Spleen (tissue), 11 donors: ENCODE results near the gene FAM107B. TPM values are rescaled to one million over a fixed set of nuclear protein-coding genes. Genes with fewer than 3 reads are reported as not detected.

Experiments used
- DNase-seq: peaks from one replicate; pipeline ENCODE4 v3.0.0-alpha.2; 2020
- H3K27ac ChIP-seq, 8 donors: fragments of 200-600 bp; sonication (generic) in 7 of 8; 1 replicate in 4 of 8; 2 replicates in 4 of 8; pipeline versions ENCODE4 v1.5.0 to v1.8.0; 2016 to 2021; ENCODE audit warnings: inconsistent platforms in 4 of 8, mild to moderate bottlenecking in 4 of 8, moderate library complexity in 1 of 8
- H3K27me3 ChIP-seq, 7 donors: fragments of 200-600 bp; sonication (generic) in 6 of 7; replicated peaks in 1 of 7; 1 replicate in 4 of 7; 2 replicates in 3 of 7; pipeline versions ENCODE4 v1.5.0 to v1.8.0; 2016 to 2021; ENCODE audit warnings: inconsistent platforms in 3 of 7, mild to moderate bottlenecking in 1 of 7
- H3K36me3 ChIP-seq, 6 donors: fragments of 200-600 bp; sonication (generic) in 5 of 6; 1 replicate in 4 of 6; 2 replicates in 2 of 6; pipeline versions ENCODE4 v1.5.0 to v1.8.0; 2016 to 2021; ENCODE audit warnings: inconsistent platforms in 2 of 6
- H3K4me1 ChIP-seq, 6 donors: fragments of 200-600 bp; sonication (generic) in 5 of 6; 1 replicate in 3 of 6; 2 replicates in 3 of 6; pipeline versions ENCODE4 v1.5.0 to v1.8.0; 2016 to 2021; ENCODE audit warnings: inconsistent platforms in 3 of 6
- H3K4me3 ChIP-seq, 8 donors: fragments of 200-600 bp; sonication (generic) in 7 of 8; 1 replicate in 4 of 8; 2 replicates in 4 of 8; pipeline versions ENCODE4 v1.5.0 to v1.8.0; 2016 to 2021; ENCODE audit warnings: inconsistent platforms in 4 of 8, mild to moderate bottlenecking in 4 of 8, moderate library complexity in 2 of 8
- H3K9me3 ChIP-seq, 8 donors: fragments of 200-600 bp; sonication (generic) in 7 of 8; 1 replicate in 4 of 8; 2 replicates in 4 of 8; pipeline versions ENCODE4 v1.5.0 to v1.8.0; 2016 to 2021; ENCODE audit warnings: inconsistent platforms in 4 of 8
- CTCF ChIP-seq, 11 experiments: fragments of 200-600 bp in 7 of 11; fragments of 450-650 bp in 4 of 11; sonication (generic) in 4 of 11; IDR thresholded peaks in 8 of 11; conservative IDR thresholded peaks in 3 of 11; 1 replicate in 7 of 11; 2 replicates in 4 of 11; pipeline versions ENCODE4 v1.4.0 to v1.8.0; 2016 to 2021; ENCODE audit warnings: antibody characterized with exemption in 11 of 11, inconsistent platforms in 4 of 11, mild to moderate bottlenecking in 1 of 11
- POLR2A ChIP-seq, 3 donors: fragments of 450-650 bp; IDR thresholded peaks; one replicate each; pipeline ENCODE4 v1.5.1; 2017; ENCODE audit warnings: antibody characterized with exemption in 3 of 3, mild to moderate bottlenecking in 1 of 3
- POLR2AphosphoS5 ChIP-seq, 3 donors: sonication (generic); formaldehyde crosslinking; IDR thresholded peaks; one replicate each; pipeline ENCODE4 v1.5.1; 2017; ENCODE audit warnings: antibody characterized with exemption in 3 of 3
- WGBS, 5 donors: extraction: QIAGEN DNeasy Blood & Tissue Kit in 3 of 5; methylation state at CpG; one replicate each; pipeline versions ENCODE4 v1.1.5 to v1.1.7; 2013 to 2018; 5-methylcytosine and 5-hydroxymethylcytosine counted together
- intact Hi-C: fragments of 100-400 bp; cut with DNase I; formaldehyde crosslinking; loops from one replicate; pipeline ENCODE4 v1.15.0; 2023; ENCODE audit warnings: low total_unique reads
- polyA plus RNA-seq, 3 donors: library from polyadenylated mRNA; stranded (reverse); fragments of 200-250 nt; gene quantifications; one replicate each; pipeline ENCODE4 v1.2.1, GENCODE V29; 2013
- total RNA-seq, 7 donors: library from RNA; depleted of rRNA in 3 of 7; stranded (reverse); fragments of >200 nt in 3 of 7; fragmentation: NEBNext Ultra II Directional in 4 of 7; extraction: Animal tissue kit (Norgen Biotek cat#: 25700) in 4 of 7; gene quantifications; one replicate each; pipeline versions ENCODE4 v1.1.0 to v1.2.1, GENCODE V29; 2016 to 2021
- donor health status: healthy with polysubstance abuse.
- donor health status: DM: no; HTN: no; CAD: no; lungs with moderate emphysema.
- donor health status: DM: no; HTN: no; CAD: no.
- donor health status: Bipolar disorder and iron deficiency.
- donor health status: healthy.
- donor health status: DM: no; HTN: no; CAD: no.
- donor health status: DM: yes; HTN: yes; CAD: no.

FAM107B gene
- total and polyA plus RNA-seq, 10 donors, result 40.1 to 115 (median 75.5) TPM

GRCh38 chr10:14749070-14749809, 25.5 kb downstream of the FAM107B start:
- intact Hi-C loops, result no loop called here
- TF ChIP-seq POLR2A (IDR thresholded peaks at IDR 0.05) (no peak), POLR2AphosphoS5 (IDR thresholded peaks at IDR 0.05) (peak in 2 of 3 donors; percentile 55 to 64)
- whole genome bisulfite sequencing, 5 donors, result 51 to 66% (median 57%) methylated on average over 10 of the region's 10 CpGs
- H3K36me3 ChIP-seq, result no peaks in the 10 kb centered on the region
- H3K27ac ChIP-seq, result peak overlapping the region in 5 of 8 donors; percentile 1 to 74 (median 50)
- H3K4me3 ChIP-seq, result no peak overlapping the region
- peaks cover 19 to 45% (median 41%) of the 10 kb centered on the region in 6 donors for H3K4me1 ChIP-seq
- H3K9me3 ChIP-seq, result no peaks in the 10 kb centered on the region
- peak; percentile 86 for DNase-seq
- H3K27me3 ChIP-seq, result no peaks in the 10 kb centered on the region

GRCh38 chr10:14748441-14748840, 26.3 kb downstream of the FAM107B start:
- no peak overlapping the region for H3K4me3 ChIP-seq
- DNase-seq, result no peak
- no peaks in the 10 kb centered on the region for H3K27me3 ChIP-seq
- WGBS, 5 donors, result 61 to 82% (median 79%) methylated on average over 2 to 3 of the region's 3 CpGs
- no peak for TF ChIP-seq POLR2A (IDR thresholded peaks at IDR 0.05)
- TF ChIP-seq CTCF (IDR thresholded peaks at IDR 0.05 in 8 of 11, conservative IDR thresholded peaks at IDR 0.05 in 3 of 11), result no peak
- no peak for TF ChIP-seq POLR2AphosphoS5 (IDR thresholded peaks at IDR 0.05)
- H3K36me3 ChIP-seq, result no peaks in the 10 kb centered on the region
- H3K4me1 ChIP-seq, result peaks cover 19 to 53% (median 41%) of the 10 kb centered on the region in 6 donors
- intact Hi-C loops, result no loop called here
- peak overlapping the region in 2 of 8 donors; percentile 40 to 50 for H3K27ac ChIP-seq
- H3K9me3 ChIP-seq, result no peaks in the 10 kb centered on the region

GRCh38 chr10:14742815-14743214, 31.9 kb downstream of the FAM107B start:
- H3K4me3 ChIP-seq, result no peak overlapping the region
- peak overlapping the region in 6 of 8 donors; percentile 24 to 88 (median 83) for H3K27ac ChIP-seq
- no peaks in the 10 kb centered on the region for H3K9me3 ChIP-seq
- WGBS, 5 donors, result 18 to 29% (median 24%) methylated on average over 3 of the region's 3 CpGs
- no peak for TF ChIP-seq CTCF (IDR thresholded peaks at IDR 0.05 in 8 of 11, conservative IDR thresholded peaks at IDR 0.05 in 3 of 11)
- no peak for TF ChIP-seq POLR2A (IDR thresholded peaks at IDR 0.05)
- no peak for TF ChIP-seq POLR2AphosphoS5 (IDR thresholded peaks at IDR 0.05)
- no peaks in the 10 kb centered on the region for H3K27me3 ChIP-seq
- peaks cover 0 to 56% (median 18%) of the 10 kb centered on the region in 6 donors for H3K4me1 ChIP-seq
- no peak for DNase-seq
- H3K36me3 ChIP-seq, result no peaks in the 10 kb centered on the region
- intact Hi-C loops, result no loop called here

- 76 to 94% (median 88%) methylated on average over 1 of the region's 1 CpG for WGBS, 5 donors
- DNase-seq, result no peak
- Histone ChIP-seq H3K27me3 (no peaks in the 10 kb centered on the region), H3K4me1 (peaks cover 0 to 60% (median 19%) of the 10 kb centered on the region in 6 donors), H3K9me3 (no peaks in the 10 kb centered on the region), H3K4me3 (no peak overlapping the region), H3K36me3 (no peaks in the 10 kb centered on the region), H3K27ac (peak overlapping the region in 6 of 8 donors; percentile 24 to 88 (median 83))
- TF ChIP-seq POLR2AphosphoS5 (IDR thresholded peaks at IDR 0.05), result no peak
- TF ChIP-seq CTCF (IDR thresholded peaks at IDR 0.05 in 8 of 11, conservative IDR thresholded peaks at IDR 0.05 in 3 of 11), result no peak
- no peak for TF ChIP-seq POLR2A (IDR thresholded peaks at IDR 0.05)
- intact Hi-C loops, result no loop called here
These were observed 32.3 kb downstream of the FAM107B start for GRCh38 chr10:14742382-14742781.
